HepG2 (cell line): Measurements from ENCODE around the gene LHFPL2. TPM values are rescaled to one million over a fixed set of nuclear protein-coding genes. Genes with fewer than 3 reads are reported as not detected.

Experiments used
- ATAC-seq: fragments of 200-7000 bp; cut with Tn5 transposase; 3 replicates; pipeline ENCODE4 v1.9.1; 2020; ENCODE audit warnings: mild to moderate bottlenecking, moderate library complexity
- BruUV-seq: library from RNA; stranded (reverse); fragments of 400-500 nt; replicated peaks from 2 replicates; lab custom pipeline; 2021; lab: Mats Ljungman, UMichigan
- CTCF ChIA-PET: fragments of 300-600 bp; formaldehyde crosslinking; extraction: SDS; loops from one replicate; lab custom pipeline; 2021; ENCODE audit warnings: low total read pairs, inconsistent platforms, low intra/inter-chr PET ratio; lab: Yijun Ruan, JAX
- POLR2A ChIA-PET: fragments of 350-600 bp; sonication (Branson Sonifier 250); formaldehyde crosslinking; loops from one replicate; lab custom pipeline; 2020; ENCODE audit warnings: antibody characterized with exemption, inconsistent platforms; lab: Yijun Ruan, JAX
- DNase-seq: peaks from one replicate; pipeline ENCODE4 v3.0.0-alpha.2; 2015; ENCODE audit warnings: low spot score
- FAIRE-seq: peaks from 3 replicates; lab custom pipeline; 2011; peaks lifted over from hg19 to GRCh38; lab: Jason Lieb, UNC
- H2AFZ ChIP-seq: one replicate; pipeline ENCODE4 v1.6.1; 2011; ENCODE audit warnings: low read length, inconsistent platforms
- H3K27ac ChIP-seq: fragments of 300-600 bp; 3 replicates; pipeline ENCODE4 v1.8.0; 2011; ENCODE audit warnings: mixed run types, mild to moderate bottlenecking, mixed read lengths, low read length, inconsistent platforms; ENCODE audit not compliant: insufficient read depth; ENCODE audit errors: extremely low read length
- H3K27me3 ChIP-seq, 2 experiments: fragments of 200-600 bp in 1 of 2; 2 replicates in 1 of 2; 3 replicates in 1 of 2; pipeline versions ENCODE4 v1.6.0 to v1.8.0; 2011; ENCODE audit warnings: low read length in 2 of 2, mild to moderate bottlenecking in 2 of 2, moderate library complexity in 2 of 2, inconsistent platforms in 1 of 2; ENCODE audit not compliant: insufficient read depth in 2 of 2, control insufficient read depth in 1 of 2
- H3K36me3 ChIP-seq, 2 experiments: fragments of 200-600 bp in 1 of 2; replicated peaks in 1 of 2; 2 replicates in 1 of 2; 3 replicates in 1 of 2; pipeline versions ENCODE4 v1.5.1 to v1.8.0; 2011; ENCODE audit warnings: low read length in 2 of 2, inconsistent platforms in 1 of 2; ENCODE audit not compliant: insufficient read depth in 2 of 2, control insufficient read depth in 1 of 2
- H3K4me1 ChIP-seq: 2 replicates; pipeline ENCODE4 v1.5.1; 2012; ENCODE audit warnings: low read length, inconsistent platforms; ENCODE audit not compliant: insufficient read depth
- H3K4me2 ChIP-seq: 2 replicates; pipeline ENCODE4 v1.6.0; 2011; ENCODE audit warnings: low read depth, low read length, inconsistent platforms
- H3K4me3 ChIP-seq, 3 experiments: fragments of 200-600 bp in 1 of 3; sonication (generic), shearing (Covaris generic) in 1 of 3; replicated peaks in 1 of 3; 2 replicates each; pipeline ENCODE4 v1.5.1; 2011 to 2016; ENCODE audit warnings: low read length in 3 of 3, inconsistent platforms in 2 of 3, low read depth in 2 of 3, mild to moderate bottlenecking in 2 of 3, control low read depth in 1 of 3, mixed read lengths in 1 of 3; ENCODE audit not compliant: insufficient read depth in 1 of 3
- H3K79me2 ChIP-seq: one replicate; pipeline ENCODE4 v1.6.1; 2011; ENCODE audit warnings: low read length, inconsistent platforms; ENCODE audit not compliant: insufficient read depth
- H3K9ac ChIP-seq: 2 replicates; pipeline ENCODE4 v1.6.0; 2011; ENCODE audit warnings: mild to moderate bottlenecking, low read depth, low read length, inconsistent platforms; ENCODE audit not compliant: insufficient read depth
- H3K9me3 ChIP-seq: 2 replicates; pipeline ENCODE4 v1.5.1; 2012; ENCODE audit warnings: mild to moderate bottlenecking, low read length
- H4K20me1 ChIP-seq: 2 replicates; pipeline ENCODE4 v1.6.0; 2011; ENCODE audit warnings: inconsistent platforms, mild to moderate bottlenecking, low read length, moderate library complexity; ENCODE audit not compliant: insufficient read depth
- GABPA ChIP-seq, 2 experiments: IDR thresholded peaks; 2 replicates each; pipeline ENCODE4 v1.6.1; 2011 to 2016; ENCODE audit warnings: low read depth in 2 of 2, low read length in 1 of 2, missing biosample characterization in 1 of 2, missing genetic modification characterization in 1 of 2
- HNRNPLL ChIP-seq: fragments of 200-400 bp; formaldehyde crosslinking; IDR thresholded peaks from 2 replicates; pipeline ENCODE4 v1.6.1; 2017; ENCODE audit warnings: mild to moderate bottlenecking, low read depth, low read length; ENCODE audit not compliant: poor library complexity, severe bottlenecking
- NBN ChIP-seq: fragments of 450-650 bp; conservative IDR thresholded peaks from 2 replicates; pipeline ENCODE4 v1.6.1; 2017
- SIN3B ChIP-seq: fragments of 150-350 bp; IDR thresholded peaks from 2 replicates; pipeline ENCODE4 v1.6.1; 2014; ENCODE audit warnings: low read length
- TBX3 ChIP-seq: fragments of 450-650 bp; IDR thresholded peaks from 2 replicates; pipeline ENCODE4 v1.6.1; 2017; ENCODE audit warnings: antibody characterized with exemption, mild to moderate bottlenecking, inconsistent platforms, borderline replicate concordance
- XRCC5 ChIP-seq: fragments of 200-400 bp; formaldehyde crosslinking; optimal IDR thresholded peaks from 2 replicates; pipeline ENCODE3; 2017; ENCODE audit warnings: mild to moderate bottlenecking, low read length
- ZKSCAN8 ChIP-seq: IDR thresholded peaks from 2 replicates; pipeline ENCODE4 v1.6.1; 2016; ENCODE audit warnings: borderline replicate concordance, missing genetic modification reagents, missing compliant biosample characterization
- ZNF510 ChIP-seq: sonication (generic); formaldehyde crosslinking; IDR thresholded peaks from 2 replicates; pipeline ENCODE4 v1.4.0; 2020; ENCODE audit warnings: low read depth, mild to moderate bottlenecking, missing genetic modification reagents
- ZNF709 ChIP-seq: sonication (generic); formaldehyde crosslinking; IDR thresholded peaks from 2 replicates; pipeline ENCODE4 v1.5.0; 2020; ENCODE audit warnings: mild to moderate bottlenecking, missing genetic modification reagents
- WGBS: methylation state at CpG from one replicate; pipeline ENCODE4 v1.1.6; 2017; ENCODE audit warnings: low lambda C conversion rate; 5-methylcytosine and 5-hydroxymethylcytosine counted together
- in situ Hi-C: cut with HindIII; loops from 2 replicates; pipeline ENCODE4 v1.10.0; 2017; ENCODE audit warnings: low pct_unique_long_range_greater_than_20kb; ENCODE audit not compliant: extremely low pct_ligation_motif_present
- intact Hi-C: fragments of 100-400 bp; cut with micrococcal nuclease; formaldehyde crosslinking; loops from one replicate; pipeline ENCODE4 v1.10.0; 2022; ENCODE audit not compliant: unreplicated experiment
- polyA plus RNA-seq, 8 experiments: library from polyadenylated mRNA; depleted of rRNA in 3 of 8; stranded (reverse) in 7 of 8; unstranded in 1 of 8; fragments of >200 nt; fragmentation: Illumina TruSeq in 4 of 8; extraction: Trizol in 4 of 8; gene quantifications; 2 replicates each; pipeline versions ENCODE4 v1.2.1 to v1.2.3, GENCODE V29; 2011 to 2016; ENCODE audit warnings: low read depth in 4 of 8, missing spikeins in 1 of 8, mixed read lengths in 1 of 8; ENCODE audit not compliant: insufficient read depth in 1 of 8
- total RNA-seq, 5 experiments: library from RNA; depleted of rRNA; stranded (reverse); fragments of >200 nt; fragmentation: Illumina TruSeq; extraction: Trizol; gene quantifications; 2 replicates each; pipeline ENCODE4 v1.2.3, GENCODE V29; 2016; ENCODE audit warnings: low read depth in 1 of 5
- TF ChIP-seq, protein P1 (sequence below): IDR thresholded peaks from 2 replicates; pipeline ENCODE4 v1.6.1; 2016
- TF ChIP-seq, protein P2 (sequence below): sonication (generic); formaldehyde crosslinking; IDR thresholded peaks from 2 replicates; pipeline ENCODE4 v1.5.0; 2020; ENCODE audit warnings: missing genetic modification reagents

The LHFPL2 gene
- total and polyA plus RNA-seq, 2 of the 13 experiments (the other 11 are each of a cell fraction or from before 2014, with no cell fraction given), result 6.0 to 20.0 TPM

DNA sequence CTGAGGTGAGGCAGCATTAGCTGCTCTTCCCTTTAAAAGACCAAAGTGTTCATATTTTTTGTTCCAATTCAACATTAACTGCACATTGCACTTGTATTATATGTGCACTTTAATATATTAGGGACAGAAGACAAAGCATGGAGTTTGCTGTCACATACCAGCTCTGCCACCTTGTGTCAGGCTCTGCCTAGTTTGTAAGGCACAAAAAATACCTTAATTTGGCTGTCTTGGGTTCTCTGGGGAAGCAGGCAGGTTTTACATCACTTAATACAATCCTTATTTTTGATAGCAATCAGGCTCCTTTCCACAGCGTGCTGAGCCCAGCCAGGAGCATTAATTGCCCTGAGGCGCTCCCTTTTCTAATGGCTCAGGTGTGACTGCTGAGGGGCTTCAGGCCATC is 156.3 kb downstream of the LHFPL2 start:
- Histone ChIP-seq H3K27me3 (no peaks in the 10 kb centered on the region), H3K4me3 (no peak overlapping the region), H4K20me1 (no peaks in the 10 kb centered on the region), H3K79me2 (no peaks in the 10 kb centered on the region), H3K36me3 (peaks cover 16 to 40% of the 10 kb centered on the region in 2 experiments), H2AFZ (no peak overlapping the region), H3K27ac (no peak overlapping the region), H3K4me2 (no peak overlapping the region), H3K4me1 (no peaks in the 10 kb centered on the region), H3K9me3 (no peaks in the 10 kb centered on the region), H3K9ac (no peak overlapping the region)
- TF ChIP-seq ZKSCAN8 (CRISPR knock-in tag) (no peak), HNRNPLL (no peak), XRCC5 (no peak), GABPA (IDR thresholded peaks at IDR 0.05; ENCODE audit: low read depth, low read length) (no peak), GABPA (CRISPR knock-in tag; IDR thresholded peaks at IDR 0.05; ENCODE audit: low read depth) (no peak), TBX3 (no peak), NBN (no peak), ZNF510 (CRISPR knock-in tag) (no peak), SIN3B (no peak), ZNF709 (no peak)
- TF ChIP-seq, protein P1, sequence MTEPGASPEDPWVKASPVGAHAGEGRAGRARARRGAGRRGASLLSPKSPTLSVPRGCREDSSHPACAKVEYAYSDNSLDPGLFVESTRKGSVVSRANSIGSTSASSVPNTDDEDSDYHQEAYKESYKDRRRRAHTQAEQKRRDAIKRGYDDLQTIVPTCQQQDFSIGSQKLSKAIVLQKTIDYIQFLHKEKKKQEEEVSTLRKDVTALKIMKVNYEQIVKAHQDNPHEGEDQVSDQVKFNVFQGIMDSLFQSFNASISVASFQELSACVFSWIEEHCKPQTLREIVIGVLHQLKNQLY (CRISPR knock-in tag), result no peak
- TF ChIP-seq, protein P2, sequence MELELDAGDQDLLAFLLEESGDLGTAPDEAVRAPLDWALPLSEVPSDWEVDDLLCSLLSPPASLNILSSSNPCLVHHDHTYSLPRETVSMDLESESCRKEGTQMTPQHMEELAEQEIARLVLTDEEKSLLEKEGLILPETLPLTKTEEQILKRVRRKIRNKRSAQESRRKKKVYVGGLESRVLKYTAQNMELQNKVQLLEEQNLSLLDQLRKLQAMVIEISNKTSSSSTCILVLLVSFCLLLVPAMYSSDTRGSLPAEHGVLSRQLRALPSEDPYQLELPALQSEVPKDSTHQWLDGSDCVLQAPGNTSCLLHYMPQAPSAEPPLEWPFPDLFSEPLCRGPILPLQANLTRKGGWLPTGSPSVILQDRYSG (CRISPR knock-in tag), result no peak
- no TSS peak for BruUV-seq
- intact Hi-C loops (no loop called here), in situ Hi-C loops (no loop called here)
- POLR2A ChIA-PET, result no interaction called here
- ATAC-seq (no peak), FAIRE-seq (no peak), DNase-seq (no peak)
- CTCF ChIA-PET, result no interaction called here
- WGBS, result 100% methylated on average over 2 of the region's 2 CpGs
